ENCODE measurements around the gene PRKCZ.

PRKCZ gene

GRCh38 chr1:2070016-2070415 lies 19.8 kb downstream of the PRKCZ start:
- no peak for DNase-seq

GRCh38 chr1:2070800-2071530 lies 20.8 kb downstream of the PRKCZ start:
- DNase-seq, result no peak

- DNase-seq, result no peak
These were observed 22.0 kb downstream of the PRKCZ start for GRCh38 chr1:2072109-2072806.

DNA sequence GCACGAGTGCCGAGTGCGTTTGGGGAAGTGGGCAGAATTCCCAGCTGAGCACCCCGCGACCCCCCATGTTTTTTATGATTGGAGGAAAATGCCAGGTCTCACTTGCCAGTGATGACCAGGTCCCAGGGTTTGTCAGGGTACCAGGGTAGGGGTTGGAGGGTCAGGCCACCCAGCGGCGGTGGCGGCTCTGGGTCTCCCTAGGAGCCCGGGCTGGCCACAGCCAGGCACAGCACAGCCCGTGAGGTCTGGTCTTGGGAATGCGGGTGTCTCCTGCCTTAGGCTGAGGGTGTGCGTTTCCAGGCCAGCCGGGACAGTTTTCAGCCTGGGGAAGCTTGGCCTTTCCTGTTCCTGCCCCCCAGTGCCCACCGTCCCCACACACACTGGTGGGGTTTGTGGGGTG lies 22.7 kb downstream of the PRKCZ start:
- no peak for DNase-seq

DNA sequence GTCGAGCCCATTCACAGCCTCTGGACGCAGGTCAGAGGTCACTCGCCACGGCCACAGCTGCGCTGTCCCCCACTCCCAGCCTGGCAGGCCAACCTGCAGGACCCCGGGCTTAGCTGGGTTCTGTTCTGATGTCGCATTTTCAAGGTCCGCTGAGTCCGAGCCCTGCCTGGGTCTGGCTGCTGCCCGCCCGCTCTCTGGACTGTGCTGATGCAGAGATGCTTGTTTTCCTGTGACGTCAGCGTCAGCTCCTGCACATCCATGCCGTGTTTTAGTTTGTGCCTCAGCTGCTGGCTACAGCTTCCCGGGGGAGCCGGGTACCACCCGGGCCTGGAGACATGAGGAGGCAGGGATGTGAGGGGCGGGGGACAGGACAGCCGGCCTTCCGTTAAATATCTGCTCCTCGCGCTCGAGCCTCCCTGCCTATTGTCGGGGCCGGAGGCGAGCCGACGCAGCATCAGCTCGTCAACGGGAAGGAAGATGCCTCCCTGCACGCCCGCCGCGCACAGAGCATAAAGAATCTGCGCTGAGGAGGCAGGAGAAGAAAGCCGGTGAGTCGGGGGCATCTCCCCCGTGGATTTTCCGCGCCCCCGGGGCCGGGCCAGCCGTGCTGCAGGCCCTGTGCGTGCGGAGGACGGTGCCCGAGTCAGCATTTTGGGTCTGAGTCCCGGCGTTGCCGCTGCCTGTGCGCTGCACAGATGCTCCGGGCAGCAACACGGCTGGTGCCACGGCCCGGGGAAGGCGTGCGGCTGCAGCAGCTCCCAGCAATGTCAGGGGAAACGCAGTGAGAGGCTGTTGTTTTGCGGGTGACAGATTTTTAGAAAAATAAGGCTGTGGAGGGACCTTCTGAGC lies 23.4 kb downstream of the PRKCZ start:
- DNase-seq, result peak; percentile 49 to 75

- no peak for DNase-seq
These were observed 24.2 kb downstream of the PRKCZ start for GRCh38 chr1:2074396-2074795.

GRCh38 chr1:2074944-2075740 lies 24.9 kb downstream of the PRKCZ start:
- no peak for DNase-seq

DNA sequence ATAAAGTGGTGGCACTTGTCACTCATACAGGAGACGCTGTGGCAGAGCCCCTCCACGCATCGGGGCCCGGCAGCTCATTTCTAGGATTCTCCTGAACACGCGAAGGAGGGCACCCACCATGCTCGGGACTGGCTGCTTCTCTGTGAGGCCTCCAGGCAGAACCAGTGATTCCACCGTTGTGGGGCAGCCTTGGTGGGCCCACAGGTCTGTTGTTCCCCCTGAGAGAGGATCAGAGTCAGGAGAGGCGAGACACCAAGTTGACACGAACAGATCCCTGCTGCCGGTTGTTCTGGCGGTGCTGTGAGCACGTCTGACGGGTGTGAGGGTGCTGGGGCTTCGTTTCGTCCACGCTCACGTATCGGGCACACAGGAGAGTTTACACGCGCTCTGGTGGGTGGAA lies 26.6 kb downstream of the PRKCZ start:
- no peak for DNase-seq

DNA sequence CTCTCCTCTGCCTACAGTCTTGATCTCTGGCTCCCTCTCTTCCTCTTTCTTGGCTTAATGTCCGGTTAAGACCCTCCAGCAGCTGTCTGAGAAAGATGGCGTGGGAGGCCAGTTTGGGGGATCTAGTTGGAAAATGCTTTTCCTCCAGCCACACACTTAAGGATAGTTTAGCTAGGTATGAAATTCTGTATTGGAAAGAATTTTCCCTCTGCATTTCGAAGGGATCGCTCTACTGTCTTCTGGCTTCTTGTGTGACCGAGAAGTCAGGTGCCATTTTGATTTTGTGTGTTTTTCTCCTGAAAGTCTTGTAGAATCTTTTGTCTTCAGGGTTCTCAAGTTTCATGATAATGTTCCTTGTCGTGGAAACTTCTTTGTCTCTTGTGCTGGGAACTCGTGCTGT lies 28.0 kb downstream of the PRKCZ start:
- no peak for DNase-seq

DNA sequence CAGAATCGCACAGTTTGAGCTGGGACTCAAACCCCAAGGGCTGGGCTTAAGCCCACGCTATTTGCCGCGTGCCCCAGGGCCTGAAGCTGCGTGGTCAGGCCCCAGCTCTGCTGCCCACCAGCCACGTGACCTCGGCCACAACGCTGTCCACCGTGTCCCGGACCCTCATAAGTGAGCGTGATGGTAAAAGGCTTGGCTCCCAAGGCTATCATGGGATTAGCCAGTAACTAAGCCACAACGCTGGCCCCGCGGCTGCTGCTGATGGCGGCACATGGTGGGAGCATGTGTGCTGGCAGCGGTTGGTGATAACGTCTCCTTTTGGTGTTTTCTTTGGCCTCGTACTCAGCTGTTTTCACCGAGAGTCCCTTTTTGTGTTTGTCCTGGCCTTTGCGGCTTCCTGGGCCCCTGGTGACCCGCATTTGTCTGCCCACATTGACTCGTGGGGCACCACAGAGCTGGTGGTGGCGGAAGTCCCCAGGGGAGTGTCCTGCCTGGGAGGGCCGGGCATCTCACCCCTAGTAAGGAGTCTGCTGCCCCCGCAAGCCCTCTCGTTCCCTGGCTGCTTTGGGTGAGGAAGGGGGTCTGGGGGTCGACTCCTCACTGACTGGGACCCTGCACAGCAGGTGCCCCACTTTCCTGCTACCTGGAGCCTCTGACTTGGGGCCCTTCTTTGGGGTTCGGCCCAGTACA lies 29.3 kb downstream of the PRKCZ start:
- no peak for DNase-seq

DNA sequence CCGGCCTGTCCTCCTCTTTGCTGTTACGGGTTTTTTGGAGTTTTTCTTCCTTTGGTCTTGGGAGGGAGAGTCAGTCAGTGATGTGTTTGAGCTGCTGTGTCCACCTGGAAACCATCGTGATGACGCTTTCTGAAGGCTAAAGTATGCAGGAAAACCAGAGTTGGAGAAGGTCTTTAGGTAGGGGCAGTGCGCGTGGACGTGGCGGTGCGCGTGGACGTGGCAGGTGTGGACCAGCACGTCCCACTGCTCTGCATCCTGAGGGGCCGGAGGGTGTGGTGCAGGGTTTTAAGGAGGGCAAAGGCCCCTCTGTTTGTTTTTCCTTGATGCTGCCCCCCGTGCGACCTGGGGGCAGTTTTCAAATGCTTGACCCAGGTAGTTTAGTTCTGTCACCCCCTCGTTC lies 29.9 kb downstream of the PRKCZ start:
- no peak for DNase-seq

DNA sequence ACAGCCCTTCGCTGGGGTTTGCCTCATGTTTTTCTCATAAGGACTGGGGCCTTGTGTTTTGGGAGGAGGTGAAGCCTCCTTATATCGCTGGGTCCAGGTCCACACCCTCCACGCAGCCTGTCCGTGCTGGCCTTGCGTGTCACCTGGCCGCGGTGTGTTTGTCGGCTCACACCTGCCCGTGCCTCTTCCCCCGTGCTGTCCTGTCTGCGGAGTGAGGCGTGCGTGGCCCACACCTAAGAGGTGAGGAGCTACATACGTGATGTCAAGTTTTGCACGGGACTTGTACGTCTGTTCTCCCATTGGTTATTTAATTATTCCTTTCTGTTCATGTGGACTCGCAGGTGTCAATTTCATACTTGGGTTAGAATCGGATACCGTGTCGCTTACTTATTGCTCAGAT lies 30.7 kb downstream of the PRKCZ start:
- no peak for DNase-seq

GRCh38 chr1:2081326-2081885 lies 31.2 kb downstream of the PRKCZ start:
- no peak for DNase-seq

- no peak for DNase-seq
These were observed 31.9 kb downstream of the PRKCZ start for GRCh38 chr1:2082064-2082463.

DNA sequence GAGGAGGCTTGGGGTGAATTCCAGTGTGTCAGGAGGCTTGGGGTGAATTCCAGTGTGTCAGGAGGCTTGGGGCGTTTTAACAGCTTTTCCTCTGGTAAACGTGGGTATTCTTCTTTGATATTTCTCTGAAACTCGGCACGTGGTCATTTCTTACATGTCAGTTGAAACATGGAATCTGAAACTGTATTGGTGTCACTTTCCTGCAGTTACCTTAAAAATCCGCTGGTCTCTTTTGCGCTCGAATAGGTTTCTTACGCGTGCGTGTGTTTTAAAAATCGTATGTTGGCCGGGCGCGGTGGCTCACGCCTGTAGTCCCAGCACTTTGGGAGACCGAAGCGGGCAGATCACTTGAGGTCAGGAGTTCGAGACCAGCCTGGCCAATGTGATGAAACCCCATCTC lies 33.5 kb downstream of the PRKCZ start:
- peak in 1 of 2 experiments; percentile 58 for DNase-seq

- DNase-seq, result peak in 1 of 2 experiments; percentile 22
These were observed 34.1 kb downstream of the PRKCZ start for GRCh38 chr1:2084306-2084705.

- no peak for DNase-seq
These were observed 34.9 kb downstream of the PRKCZ start for GRCh38 chr1:2085080-2085479.

GRCh38 chr1:2086446-2087078 lies 36.4 kb downstream of the PRKCZ start:
- DNase-seq, result no peak

DNA sequence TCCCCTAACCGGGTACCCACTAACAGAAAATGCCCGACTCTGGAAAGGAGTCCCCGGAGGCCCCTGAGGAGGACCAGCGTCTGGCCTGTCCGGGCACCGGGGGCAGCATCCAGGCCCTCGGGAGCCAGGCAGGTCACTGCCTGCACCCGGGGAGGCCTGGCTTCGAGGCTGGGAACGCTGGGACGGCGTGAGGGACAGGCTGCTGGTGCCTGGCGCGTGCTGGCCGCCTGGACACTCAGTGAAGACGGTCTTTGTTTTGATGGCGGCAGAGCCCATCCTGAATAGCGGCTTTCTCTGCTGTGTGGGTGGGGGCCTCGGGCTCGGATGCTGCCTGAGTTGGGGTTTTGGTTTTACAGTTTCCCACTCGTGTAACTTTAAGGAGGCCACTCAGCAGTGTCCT lies 37.6 kb downstream of the PRKCZ start:
- DNase-seq, result no peak

GRCh38 chr1:2088458-2088857 lies 38.2 kb downstream of the PRKCZ start:
- DNase-seq, result no peak

DNA sequence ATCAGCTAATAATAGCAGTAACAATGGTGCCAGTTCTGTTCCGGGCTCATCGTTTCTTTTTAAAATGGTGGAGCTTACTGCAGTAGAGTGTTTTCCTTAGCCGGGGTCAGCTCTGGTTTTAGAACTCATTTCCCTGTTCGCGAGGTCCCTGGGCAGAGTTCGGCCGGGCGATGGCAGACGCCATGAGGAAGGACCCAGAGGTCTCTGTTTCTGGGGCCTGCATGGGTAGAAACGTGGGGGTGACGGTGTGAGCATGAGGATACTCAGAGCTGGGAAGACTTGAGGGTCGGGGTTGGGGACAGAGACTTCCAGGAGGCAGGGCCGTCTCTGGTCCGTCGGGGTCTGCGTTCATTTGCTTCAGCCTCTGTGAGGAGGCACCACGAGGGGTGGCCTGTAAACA lies 38.8 kb downstream of the PRKCZ start:
- DNase-seq, result no peak
